Stromal cell of bone marrow (primary cell): ENCODE measurements around the gene CDK15.

Source experiments
- DNase-seq: peaks from one replicate; pipeline ENCODE4 v3.0.0-alpha.2; 2012; ENCODE audit warnings: low read depth

CDK15 gene

DNA sequence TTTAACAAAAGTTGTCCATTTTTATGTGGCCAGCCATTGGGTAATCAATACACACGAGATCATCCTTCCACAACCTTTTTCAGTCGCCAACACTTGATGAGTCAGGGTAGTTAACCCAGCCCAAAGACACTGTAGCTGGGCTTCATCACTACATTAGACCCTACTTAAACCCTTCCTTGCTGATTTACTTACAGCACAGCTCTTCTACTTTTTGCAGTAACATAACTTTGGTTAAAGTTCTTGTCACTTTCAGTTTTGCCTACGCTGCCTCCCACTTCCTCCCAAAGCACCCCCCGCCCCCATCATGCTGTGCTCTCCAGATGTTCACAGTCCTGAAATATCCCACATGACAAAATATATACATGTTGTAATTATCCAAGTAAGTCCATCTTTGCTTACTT is 103.6 kb downstream of the CDK15 start:
- DNase-seq, result peak; percentile 60

DNA sequence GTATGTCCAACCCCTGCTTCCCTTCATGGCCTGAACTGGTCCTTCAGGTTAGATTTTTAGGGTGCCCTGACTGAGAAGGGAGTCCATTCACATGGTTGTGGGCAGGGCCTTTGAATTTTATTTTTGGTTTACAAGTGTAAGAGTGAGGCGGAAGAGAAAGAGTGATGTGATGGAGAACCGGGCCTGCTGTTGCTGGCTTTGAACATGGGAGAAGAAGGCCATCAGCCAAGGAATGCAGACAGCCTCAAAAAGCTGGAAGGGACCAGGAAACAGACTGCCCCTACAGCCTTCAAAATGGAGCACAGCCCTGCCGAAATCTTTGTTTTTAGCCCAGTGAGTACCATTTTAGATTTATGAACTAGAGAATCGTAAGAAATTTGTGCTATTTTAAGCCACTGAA is 105.0 kb downstream of the CDK15 start:
- DNase-seq, result no peak

DNA sequence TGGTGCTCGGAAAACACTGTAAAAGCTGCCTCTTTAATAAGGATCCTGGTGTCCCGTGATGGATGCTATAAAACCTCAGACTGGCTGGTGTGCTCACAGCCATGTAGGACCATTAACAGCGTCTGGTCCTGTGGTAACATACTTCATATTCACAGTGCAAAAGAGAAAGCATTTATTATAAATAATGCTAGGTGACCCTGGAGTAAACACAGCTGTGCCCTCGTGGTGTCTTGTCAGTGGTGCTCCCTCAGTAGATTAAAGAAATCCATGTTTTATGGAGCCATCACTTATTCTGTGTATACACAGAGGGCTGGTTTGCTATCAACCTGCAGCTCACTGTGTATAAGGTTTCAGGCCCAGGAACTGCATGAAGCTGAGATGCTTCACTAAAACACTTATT is 106.9 kb downstream of the CDK15 start:
- DNase-seq, result no peak

DNA sequence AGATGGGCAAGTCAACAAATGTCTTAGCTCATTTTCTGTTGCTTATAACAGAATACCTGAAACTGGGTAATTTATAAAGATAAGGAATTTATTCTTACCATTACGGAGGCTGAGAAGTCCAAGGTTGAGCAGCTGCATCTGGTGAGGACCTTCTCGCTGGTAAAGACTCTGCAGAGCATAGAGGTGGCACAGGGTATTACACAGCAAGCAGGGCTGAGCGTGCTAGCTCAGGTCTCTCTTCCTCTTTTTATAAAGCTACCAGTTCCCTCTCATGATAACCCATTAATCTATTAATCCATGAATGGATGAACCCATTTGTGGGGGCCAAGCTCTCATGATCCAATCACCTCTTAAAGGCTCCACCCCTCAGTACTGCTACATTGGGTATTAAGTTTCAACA is 109.1 kb downstream of the CDK15 start:
- no peak for DNase-seq

DNA sequence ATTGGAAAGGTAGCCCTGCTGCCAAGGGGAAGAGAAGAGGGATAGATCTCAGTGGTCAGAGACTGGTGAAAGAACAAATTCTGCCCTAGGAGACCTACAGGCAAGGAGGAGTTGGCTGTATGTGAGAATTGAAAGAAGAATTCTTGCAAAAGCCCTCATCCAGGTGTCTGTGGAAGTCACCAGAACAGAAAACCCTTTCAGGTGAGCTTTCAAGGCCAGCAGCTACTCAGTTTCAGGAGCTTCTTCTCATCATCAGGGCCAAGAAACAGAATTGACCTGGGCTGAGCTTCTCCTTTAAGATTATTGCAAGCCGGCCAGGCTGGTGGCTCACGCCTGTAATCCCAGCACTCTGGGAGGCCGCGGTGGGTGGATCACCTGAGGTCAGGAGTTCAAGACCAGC is 110.2 kb downstream of the CDK15 start:
- no peak for DNase-seq

GRCh38 chr2:201918616-201919307 is 112.4 kb downstream of the CDK15 start:
- DNase-seq, result no peak

DNA sequence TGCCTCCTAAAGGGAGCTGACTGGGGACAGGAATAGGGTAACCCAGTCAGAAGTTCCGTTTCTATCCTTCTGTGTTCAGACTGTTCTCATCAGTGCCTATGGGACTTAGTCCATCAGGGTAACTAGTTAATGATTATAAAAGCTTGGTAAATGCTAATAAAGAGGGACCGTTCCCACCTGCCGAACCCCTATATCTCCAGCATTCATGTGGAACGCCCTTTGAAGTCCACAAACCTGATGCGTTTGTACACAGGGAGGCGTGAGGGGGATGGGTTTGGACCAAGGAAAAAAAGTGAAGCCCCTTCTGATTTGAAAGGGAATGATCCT is 112.9 kb downstream of the CDK15 start:
- DNase-seq, result no peak

GRCh38 chr2:201923436-201924328 is 117.3 kb downstream of the CDK15 start:
- no peak for DNase-seq

DNA sequence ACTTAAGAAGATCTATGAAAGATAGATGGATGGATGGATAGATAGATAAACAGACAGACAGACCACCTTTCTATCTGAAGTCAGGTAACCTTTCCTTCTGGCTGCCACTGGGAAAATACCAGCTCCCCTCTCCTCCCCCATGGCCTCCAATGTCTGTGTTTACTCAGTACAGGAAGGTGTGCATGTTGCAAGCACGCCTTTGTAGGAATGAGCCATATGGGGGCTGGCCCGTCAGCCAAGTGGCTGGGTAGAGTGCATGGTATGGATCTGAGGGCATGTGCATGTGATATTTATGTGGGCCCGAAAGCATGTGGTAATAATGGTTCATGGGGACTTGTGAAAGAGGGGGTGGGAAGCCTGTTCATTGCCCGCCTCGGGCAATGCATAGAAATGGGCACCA is 118.1 kb downstream of the CDK15 start:
- DNase-seq, result no peak

DNA sequence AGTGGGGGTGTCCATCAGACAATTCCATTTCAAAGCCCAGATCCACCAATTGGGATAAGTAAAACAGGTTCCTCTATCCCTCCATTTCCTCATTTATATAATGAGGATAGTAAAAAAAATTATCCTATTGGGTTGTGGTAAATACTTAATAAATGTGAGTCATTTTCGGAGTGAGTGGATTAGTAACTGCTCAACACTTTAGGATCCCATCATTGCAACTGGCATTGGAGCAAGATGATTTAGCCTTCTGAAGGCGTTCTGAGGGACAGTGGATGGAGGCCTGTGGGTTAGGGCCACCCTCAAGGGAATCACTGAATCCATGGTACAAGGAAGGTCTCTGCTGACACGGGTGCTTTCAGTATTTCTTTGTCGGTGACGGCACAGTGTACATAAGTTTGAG is 118.7 kb downstream of the CDK15 start:
- DNase-seq, result no peak

DNA sequence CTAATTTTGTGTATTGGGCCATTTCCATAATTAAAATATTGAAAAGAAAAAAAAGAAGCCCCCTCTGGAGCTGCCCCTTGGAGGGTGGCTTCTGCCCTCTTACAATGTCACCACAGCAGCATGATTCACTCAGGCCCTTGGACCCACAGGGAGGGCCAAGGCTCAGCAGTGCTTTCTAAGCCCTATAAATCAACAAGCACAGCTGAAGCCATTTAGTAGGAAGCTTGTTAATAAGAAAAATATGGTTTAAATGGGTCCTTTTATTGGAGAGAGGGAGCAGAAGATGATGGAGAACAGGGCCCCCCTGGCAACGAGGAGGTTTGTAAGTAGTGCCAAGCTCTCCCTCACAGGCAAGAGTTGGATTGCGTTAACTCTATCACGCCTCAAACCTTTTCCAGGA is 119.7 kb downstream of the CDK15 start:
- no peak for DNase-seq

GRCh38 chr2:201928363-201928762 is 122.0 kb downstream of the CDK15 start:
- no peak for DNase-seq

- DNase-seq, result no peak
These were observed 123.1 kb downstream of the CDK15 start for GRCh38 chr2:201929281-201930026.

DNA sequence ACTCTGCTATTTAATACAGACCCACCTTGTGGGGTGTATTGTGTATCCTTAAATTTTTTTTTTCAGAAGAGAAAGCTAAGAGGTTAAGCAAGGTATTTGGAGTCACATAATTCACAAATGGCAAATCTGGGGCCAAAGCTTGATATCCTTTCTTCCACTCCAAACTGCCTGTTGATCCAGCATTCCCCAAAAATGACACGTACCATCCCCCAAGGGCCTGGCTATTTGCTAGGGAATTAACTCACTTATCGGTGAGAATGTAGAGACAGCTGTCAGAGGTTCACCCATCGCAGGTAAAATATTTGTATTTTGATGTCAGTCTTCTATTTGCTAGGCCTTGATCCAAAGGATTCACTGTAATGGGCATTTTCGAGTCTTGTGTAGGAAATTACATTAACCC is 123.7 kb downstream of the CDK15 start:
- no peak for DNase-seq

GRCh38 chr2:201930831-201931230 is 124.5 kb downstream of the CDK15 start:
- DNase-seq, result no peak

DNA sequence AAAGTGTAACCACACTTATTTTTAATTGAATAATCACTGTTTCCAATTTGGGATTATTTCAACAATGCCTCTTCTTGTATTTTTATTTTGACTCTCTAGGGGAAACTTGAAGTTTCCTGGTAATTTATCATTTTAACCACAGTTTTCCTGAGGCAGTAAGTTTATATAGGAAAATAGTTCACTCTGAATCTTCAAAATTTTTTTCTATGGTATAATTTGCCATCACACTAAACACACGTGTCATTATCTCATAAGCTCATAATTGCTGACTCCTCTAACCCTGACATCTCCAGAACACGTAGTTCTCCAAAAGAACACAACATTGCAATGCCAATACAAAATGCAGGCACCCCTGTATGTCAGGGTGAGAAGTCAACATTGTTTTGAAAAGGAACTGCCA is 125.1 kb downstream of the CDK15 start:
- no peak for DNase-seq

DNA sequence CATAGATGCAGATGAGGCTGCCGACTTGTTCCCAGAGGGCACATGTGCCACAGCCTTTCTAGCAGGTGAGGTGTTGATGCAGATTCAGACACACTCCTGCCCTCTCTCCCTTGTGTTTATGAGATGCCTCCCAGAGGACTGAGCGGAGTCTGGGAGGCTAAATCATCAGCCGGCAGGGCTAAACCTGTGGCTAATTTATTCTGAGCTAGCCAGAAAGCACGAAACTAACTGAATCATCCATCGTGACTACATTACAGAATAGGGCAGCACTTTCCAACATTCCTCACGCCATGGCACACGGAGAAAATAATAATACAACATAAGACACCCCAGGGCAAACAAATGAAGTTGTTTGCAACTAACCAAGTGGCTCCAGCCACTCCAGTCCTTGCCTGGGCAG is 125.6 kb downstream of the CDK15 start:
- DNase-seq, result peak; percentile 65

GRCh38 chr2:201932511-201932910 is 126.2 kb downstream of the CDK15 start:
- DNase-seq, result no peak

DNA sequence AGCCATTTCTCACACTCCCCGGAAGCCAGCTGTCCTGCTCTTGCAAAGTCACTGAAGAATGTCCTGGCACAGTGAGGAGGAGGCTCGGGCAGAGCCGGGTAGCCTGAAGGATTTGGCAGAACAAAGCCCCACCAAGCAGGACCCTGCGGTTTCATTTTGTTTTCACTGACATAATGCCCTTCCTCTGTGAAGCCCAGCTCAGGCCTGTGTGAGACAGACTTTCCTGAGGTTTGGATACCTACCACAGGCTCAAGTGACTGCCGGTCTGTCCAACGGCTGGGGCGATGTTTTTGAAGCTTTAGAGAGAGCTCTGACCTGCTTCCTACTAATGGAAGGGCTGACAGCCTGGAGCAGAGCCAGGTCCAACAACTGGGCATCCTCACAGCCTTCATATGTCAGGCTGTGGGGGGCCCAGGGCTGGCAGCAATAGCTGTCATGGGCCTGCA is 127.5 kb downstream of the CDK15 start:
- peak; percentile 39 for DNase-seq

DNA sequence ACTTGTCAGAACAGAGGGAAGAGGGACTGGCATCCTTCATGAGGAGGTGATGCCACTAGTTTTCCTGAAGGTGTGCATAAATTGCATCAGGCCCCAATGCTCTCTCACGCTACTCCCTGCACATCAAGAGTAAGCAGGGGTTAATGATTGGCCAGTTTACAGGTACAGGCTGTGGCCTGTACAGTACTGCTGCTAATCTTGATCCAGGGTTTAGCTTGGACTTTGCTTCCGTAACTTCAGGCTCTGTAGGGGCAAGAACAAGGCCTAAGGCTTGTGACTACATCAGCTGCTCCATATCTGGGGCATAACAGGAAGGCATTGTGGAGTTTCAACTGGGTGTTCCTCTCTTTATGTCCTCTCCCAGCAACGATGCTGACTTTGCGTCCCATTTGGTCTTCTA is 130.5 kb downstream of the CDK15 start:
- no peak for DNase-seq

- DNase-seq, result no peak
These were observed 131.0 kb downstream of the CDK15 start for GRCh38 chr2:201937343-201937742.

GRCh38 chr2:201938156-201938775 is 131.9 kb downstream of the CDK15 start:
- no peak for DNase-seq
